ENCODE data around the gene DHX32. TPM values are rescaled to one million over a fixed set of nuclear protein-coding genes. Genes with fewer than 3 reads are reported as not detected.
"Not testable (repeated sequence)": the region's sequence is repeated elsewhere in the genome, so short reads cannot be mapped to it uniquely, and the experiment has no call there.

Gene DHX32
- total RNA-seq, 1 donor from 2014 or later = 15.5 TPM

DNA sequence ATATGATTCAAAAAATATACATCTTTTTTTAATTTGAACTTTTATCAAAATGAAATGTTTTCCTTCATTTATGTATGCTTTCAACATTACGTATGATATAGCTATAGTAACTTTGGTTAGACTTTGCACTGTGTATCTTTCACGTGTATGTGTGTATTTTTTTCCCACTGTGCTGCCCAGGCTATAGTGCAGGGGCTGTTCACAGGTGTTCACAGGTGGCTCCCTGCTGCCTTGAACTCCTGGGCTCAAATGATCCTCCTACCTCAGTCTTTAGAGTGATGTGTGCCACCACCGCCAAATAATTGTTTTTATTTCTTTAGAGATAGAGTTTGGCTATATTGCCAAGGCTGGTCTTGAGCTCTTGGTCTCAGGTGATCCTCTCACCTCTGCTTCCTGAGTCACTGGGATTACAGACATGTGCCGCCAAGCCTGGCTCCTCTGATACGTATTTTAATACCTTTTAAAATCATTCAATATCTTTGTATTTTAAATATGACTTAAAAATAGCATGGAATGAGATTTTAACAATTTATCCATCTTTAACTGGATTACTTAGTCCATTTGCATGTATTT is 44.3 kb upstream of the DHX32 start:
- H3K4me3 Mint-ChIP-seq = no peak overlapping the region
- ATAC-seq (ENCODE audit: low read depth) = no peak

GRCh38 chr10:125921643-125922306 is 40.7 kb upstream of the DHX32 start:
- ATAC-seq (ENCODE audit: low read depth); H3K4me1 Mint-ChIP-seq; CTCF ChIA-PET; H3K9me3 Mint-ChIP-seq; H3K27me3 Mint-ChIP-seq; POLR2A ChIA-PET; H3K4me3 Mint-ChIP-seq; H3K27ac Mint-ChIP-seq; DNase-seq; H3K36me3 Mint-ChIP-seq (ENCODE audit: low read depth); intact Hi-C loops (cut with micrococcal nuclease): not testable (repeated sequence)

More for the DNA sequence above, 44.3 kb upstream of the DHX32 start:
- Mint-ChIP-seq H3K4me1 (no peaks in the 10 kb centered on the region), H3K27ac (no peak overlapping the region), H3K27me3 (peaks cover 2% of the 10 kb centered on the region), H3K36me3 (ENCODE audit: low read depth) (no peaks in the 10 kb centered on the region), H3K9me3 (no peaks in the 10 kb centered on the region)
- ChIA-PET CTCF (no interaction called here), POLR2A (no interaction called here)
- intact Hi-C loops (cut with micrococcal nuclease) = no loop called here
- TF ChIP-seq, protein P1, sequence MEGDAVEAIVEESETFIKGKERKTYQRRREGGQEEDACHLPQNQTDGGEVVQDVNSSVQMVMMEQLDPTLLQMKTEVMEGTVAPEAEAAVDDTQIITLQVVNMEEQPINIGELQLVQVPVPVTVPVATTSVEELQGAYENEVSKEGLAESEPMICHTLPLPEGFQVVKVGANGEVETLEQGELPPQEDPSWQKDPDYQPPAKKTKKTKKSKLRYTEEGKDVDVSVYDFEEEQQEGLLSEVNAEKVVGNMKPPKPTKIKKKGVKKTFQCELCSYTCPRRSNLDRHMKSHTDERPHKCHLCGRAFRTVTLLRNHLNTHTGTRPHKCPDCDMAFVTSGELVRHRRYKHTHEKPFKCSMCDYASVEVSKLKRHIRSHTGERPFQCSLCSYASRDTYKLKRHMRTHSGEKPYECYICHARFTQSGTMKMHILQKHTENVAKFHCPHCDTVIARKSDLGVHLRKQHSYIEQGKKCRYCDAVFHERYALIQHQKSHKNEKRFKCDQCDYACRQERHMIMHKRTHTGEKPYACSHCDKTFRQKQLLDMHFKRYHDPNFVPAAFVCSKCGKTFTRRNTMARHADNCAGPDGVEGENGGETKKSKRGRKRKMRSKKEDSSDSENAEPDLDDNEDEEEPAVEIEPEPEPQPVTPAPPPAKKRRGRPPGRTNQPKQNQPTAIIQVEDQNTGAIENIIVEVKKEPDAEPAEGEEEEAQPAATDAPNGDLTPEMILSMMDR (IDR thresholded peaks at IDR 0.05) = no peak
- DNase-seq = no peak

DNA sequence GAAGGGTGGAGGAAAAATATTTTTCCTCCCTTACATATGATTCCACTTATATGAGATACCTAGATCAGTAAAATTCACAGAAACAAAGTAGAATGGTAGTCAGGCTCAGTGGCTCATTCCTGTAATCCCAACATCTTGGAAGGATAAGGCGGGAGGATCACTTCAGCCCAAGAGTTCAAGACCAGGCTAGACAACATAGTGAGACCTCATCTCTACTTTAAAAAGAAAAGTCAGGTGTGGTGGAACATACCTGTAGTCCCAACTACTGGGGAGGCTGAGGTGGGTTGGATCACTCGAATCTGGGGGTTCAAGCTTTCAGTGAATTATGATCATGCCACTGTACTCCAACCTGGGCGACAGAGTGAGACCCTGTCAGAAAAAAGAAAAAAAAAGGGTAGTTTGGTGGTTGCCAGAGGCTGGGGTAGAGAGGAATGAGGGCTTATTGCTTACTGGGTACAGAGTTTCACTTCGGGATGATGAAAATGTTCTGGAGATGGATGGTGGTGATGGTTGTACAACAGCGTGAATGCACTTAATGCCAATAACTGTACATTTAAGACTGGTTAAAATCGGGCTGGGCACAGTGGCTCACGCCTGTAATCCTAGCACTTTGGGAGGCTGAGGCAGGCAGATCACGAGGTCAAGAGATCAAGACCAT is 36.7 kb upstream of the DHX32 start:
- H3K27me3 Mint-ChIP-seq; CTCF ChIA-PET; intact Hi-C loops (cut with micrococcal nuclease); H3K36me3 Mint-ChIP-seq (ENCODE audit: low read depth); H3K4me1 Mint-ChIP-seq; DNase-seq; ATAC-seq (ENCODE audit: low read depth); H3K9me3 Mint-ChIP-seq; H3K27ac Mint-ChIP-seq; H3K4me3 Mint-ChIP-seq; POLR2A ChIA-PET: not testable (repeated sequence)

GRCh38 chr10:125916977-125917376 is 35.9 kb upstream of the DHX32 start:
- ChIA-PET POLR2A (no interaction called here), CTCF (no interaction called here)
- ATAC-seq (ENCODE audit: low read depth) (no peak), DNase-seq (no peak)
- Mint-ChIP-seq H3K27ac (no peak overlapping the region), H3K4me3 (no peak overlapping the region), H3K9me3 (no peaks in the 10 kb centered on the region), H3K4me1 (no peaks in the 10 kb centered on the region), H3K27me3 (peaks cover 3% of the 10 kb centered on the region), H3K36me3 (ENCODE audit: low read depth) (no peaks in the 10 kb centered on the region)
- TF ChIP-seq, protein P1 (IDR thresholded peaks at IDR 0.05) = no peak
- intact Hi-C loops (cut with micrococcal nuclease) = no loop called here

GRCh38 chr10:125913277-125913676 is 32.2 kb upstream of the DHX32 start:
- CTCF ChIA-PET; H3K27ac Mint-ChIP-seq; POLR2A ChIA-PET; H3K36me3 Mint-ChIP-seq (ENCODE audit: low read depth); H3K9me3 Mint-ChIP-seq; H3K27me3 Mint-ChIP-seq; H3K4me3 Mint-ChIP-seq; intact Hi-C loops (cut with micrococcal nuclease); ATAC-seq (ENCODE audit: low read depth); H3K4me1 Mint-ChIP-seq; DNase-seq: not testable (repeated sequence)

- intact Hi-C loops (cut with micrococcal nuclease) = no loop called here
- Mint-ChIP-seq H3K27me3 (peaks cover 7% of the 10 kb centered on the region), H3K4me3 (no peak overlapping the region), H3K27ac (no peak overlapping the region), H3K36me3 (ENCODE audit: low read depth) (no peaks in the 10 kb centered on the region), H3K4me1 (no peaks in the 10 kb centered on the region), H3K9me3 (no peaks in the 10 kb centered on the region)
- ATAC-seq (ENCODE audit: low read depth) (no peak), DNase-seq (no peak)
- ChIA-PET POLR2A (no interaction called here), CTCF (no interaction called here)
- TF ChIP-seq, protein P1 (IDR thresholded peaks at IDR 0.05) = no peak
Measured at GRCh38 chr10:125911990-125912389, 30.9 kb upstream of the DHX32 start.

All from activated B cell treated with CpG ODN at 0.5 μM for 24 hours (primary cell).